Lung microvascular endothelial cell (primary cell): ENCODE measurements around the gene PODXL. TPM values are rescaled to one million over a fixed set of nuclear protein-coding genes. Genes with fewer than 3 reads are reported as not detected.
A peak's percentile ranks its signal among the peaks of the same experiment; 100 is the strongest.
"Not testable (repeated sequence)": the region's sequence is repeated elsewhere in the genome, so short reads cannot be mapped to it uniquely, and the experiment has no call there.

Source experiments
- DNase-seq, 2 donors: peaks; one replicate each; pipeline versions ENCODE4 v3.0.0 to v3.0.0-alpha.2; 2010; ENCODE audit warnings: low read depth in 2 of 2
- total RNA-seq: library from RNA; depleted of rRNA; stranded (reverse); fragments of >200 nt; gene quantifications from 2 replicates; pipeline ENCODE4 v1.2.1, GENCODE V29; 2014

PODXL gene
- total RNA-seq, 1 donor from 2014 or later = 75.0 TPM

- DNase-seq = no peak
Observed at GRCh38 chr7:131495669-131496498, 60.5 kb downstream of the PODXL start.

GRCh38 chr7:131494182-131494581 lies 62.2 kb downstream of the PODXL start:
- DNase-seq = no peak

- DNase-seq = no peak
Observed at GRCh38 chr7:131493581-131493980, 62.8 kb downstream of the PODXL start.

GRCh38 chr7:131493081-131493480 lies 63.3 kb downstream of the PODXL start:
- no peak for DNase-seq

- DNase-seq = no peak
Observed at GRCh38 chr7:131489881-131490280, 66.5 kb downstream of the PODXL start.

- DNase-seq = no peak
Observed at GRCh38 chr7:131489196-131489595, 67.2 kb downstream of the PODXL start.

- DNase-seq = peak; percentile 30 to 44
Observed at GRCh38 chr7:131488361-131488760, 68.1 kb downstream of the PODXL start.

- DNase-seq = no peak
Observed at GRCh38 chr7:131487217-131487616, 69.2 kb downstream of the PODXL start.

- DNase-seq = peak in 1 of 2 donors; percentile 75
Observed at GRCh38 chr7:131486346-131486745, 70.1 kb downstream of the PODXL start.

- DNase-seq = no peak
Observed at GRCh38 chr7:131483586-131483985, 72.8 kb downstream of the PODXL start.

GRCh38 chr7:131482800-131483199 lies 73.6 kb downstream of the PODXL start:
- no peak for DNase-seq

- peak; percentile 60 to 81 for DNase-seq
Observed at GRCh38 chr7:131480384-131481315, 75.8 kb downstream of the PODXL start.

- DNase-seq = no peak
Observed at GRCh38 chr7:131476740-131477139, 79.7 kb downstream of the PODXL start.

GRCh38 chr7:131471250-131472004 lies 85.0 kb downstream of the PODXL start:
- no peak for DNase-seq

- no peak for DNase-seq
Observed at GRCh38 chr7:131467788-131468187, 88.6 kb downstream of the PODXL start.

- DNase-seq = no peak
Observed at GRCh38 chr7:131466735-131467365, 89.6 kb downstream of the PODXL start.

- DNase-seq = not testable (repeated sequence)
Observed at GRCh38 chr7:131462715-131463114, 93.7 kb downstream of the PODXL start.

- no peak for DNase-seq
Observed at GRCh38 chr7:131462059-131462458, 94.4 kb downstream of the PODXL start.

- DNase-seq = no peak
Observed at GRCh38 chr7:131459256-131459655, 97.2 kb downstream of the PODXL start.

- no peak for DNase-seq
Observed at GRCh38 chr7:131456338-131456737, 100.1 kb downstream of the PODXL start.

GRCh38 chr7:131455546-131455945 lies 100.9 kb downstream of the PODXL start:
- no peak for DNase-seq
